Measurements from ENCODE around the gene FGF18. TPM values are rescaled to one million over a fixed set of nuclear protein-coding genes. Genes with fewer than 3 reads are reported as not detected.

The FGF18 gene
- total and polyA plus RNA-seq, 10 of the 15 experiments (the other 5 are each of a cell fraction or from before 2014, with no cell fraction given), result 0.03 to 0.10 (median 0.06) TPM; not detected in 5

- TF ChIP-seq USF2 (IDR thresholded peaks at IDR 0.05; ENCODE audit: borderline replicate concordance, low read depth, low read length), result no peak
- no peak for TF ChIP-seq RELA (IDR thresholded peaks at IDR 0.05; ENCODE audit: borderline replicate concordance, partially characterized antibody)
- no peak for TF ChIP-seq RCOR1 (conservative IDR thresholded peaks at IDR 0.05; ENCODE audit: low read depth, low read length)
- TF ChIP-seq SUZ12 (IDR thresholded peaks at IDR 0.05; ENCODE audit: unreplicated experiment), result no peak
- TF ChIP-seq SMAD5 (IDR thresholded peaks at IDR 0.05; ENCODE audit: low read depth), result no peak
Measured at GRCh38 chr5:171482434-171482730, 62.9 kb downstream of the FGF18 start (continued).

GRCh38 chr5:171483551-171484135, 64.2 kb downstream of the FGF18 start:
- ChIA-PET RAD21 (ENCODE audit: unreplicated experiment) (interaction anchor here (0.8 kb wide), 1 partner anchor 64 kb away, joined by 3 read pairs; the partner anchor contains the start of gene FGF18), CTCF (interaction anchor here (0.7 to 3.1 kb wide), 12 partner anchors 9 to 428 kb away, joined by 3 to 16 read pairs (median 4); no protein-coding TSS in a partner anchor), SMC1A (ENCODE audit: uncharacterized antibody, unreplicated experiment) (interaction anchor here (1.1 to 2.4 kb wide), 3 partner anchors 423 to 428 kb away, joined by 3 to 8 read pairs (median 4); no protein-coding TSS in a partner anchor), POLR2A (no interaction called here)
- WGBS (ENCODE audit: insufficient coverage, insufficient replicate concordance, low lambda C conversion rate, missing lambda C conversion rate), result 41% methylated on average over 21 of the region's 21 CpGs
- ATAC-seq (no peak), DNase-seq (ENCODE audit: low read depth, low spot score) (no peak), FAIRE-seq (no peak)
- Histone ChIP-seq H3K9ac (ENCODE audit: control insufficient read depth, insufficient read depth, low read length) (no peak overlapping the region), H3K79me2 (ENCODE audit: control insufficient read depth, insufficient read depth, low read length) (no peaks in the 10 kb centered on the region), H4K20me1 (ENCODE audit: control insufficient read depth, insufficient read depth) (no peaks in the 10 kb centered on the region), H3K27me3 (replicated peaks in 1 of 2; ENCODE audit: control insufficient read depth in 2 of 2, insufficient read depth in 2 of 2, low read length in 1 of 2) (no peaks in the 10 kb centered on the region; a peak in 3 of 4 replicates), H3K4me2 (ENCODE audit: control insufficient read depth, insufficient read depth) (no peak overlapping the region), H3K27ac (ENCODE audit: control insufficient read depth, insufficient read depth) (no peak overlapping the region), H2AFZ (ENCODE audit: control insufficient read depth, low read depth, low read length) (no peak overlapping the region), H3K9me3 (replicated peaks; ENCODE audit: control insufficient read depth, insufficient read depth, low read length) (no peaks in the 10 kb centered on the region), H3K4me3 (no peak overlapping the region), H3K4me1 (ENCODE audit: control insufficient read depth, insufficient read depth, low read length) (peaks cover 3% of the 10 kb centered on the region), H3K36me3 (ENCODE audit: control insufficient read depth in 2 of 2, insufficient read depth in 2 of 2, low read length in 1 of 2) (no peaks in the 10 kb centered on the region)
- no TSS peak for BruUV-seq (replicated peaks)
- intact Hi-C loops (cut with micrococcal nuclease; ENCODE audit: unreplicated experiment), result loop anchor here (2.0 kb wide), 1 partner anchor 423 kb away; no protein-coding TSS in a partner anchor
- in situ Hi-C loops (cut with MboI), result no loop called here
- no peak for TF ChIP-seq HDAC6 (IDR thresholded peaks at IDR 0.05; ENCODE audit: unreplicated experiment)
- no peak for TF ChIP-seq ZNF384 (IDR thresholded peaks at IDR 0.05; ENCODE audit: borderline replicate concordance, low read depth, low read length)
- TF ChIP-seq NKRF (conservative IDR thresholded peaks at IDR 0.05), result no peak
- no peak for TF ChIP-seq ASH2L (IDR thresholded peaks at IDR 0.05; ENCODE audit: borderline replicate concordance, low read depth)
- no peak for TF ChIP-seq PBX3 (IDR thresholded peaks at IDR 0.05; ENCODE audit: insufficient replicate concordance, low read depth, low read length)
- no peak for TF ChIP-seq REST (IDR thresholded peaks at IDR 0.05; ENCODE audit: low read depth, low read length)
- no peak for TF ChIP-seq ATF7 (IDR thresholded peaks at IDR 0.05; ENCODE audit: low read depth)
- no peak for TF ChIP-seq SPI1 (IDR thresholded peaks at IDR 0.05; ENCODE audit: borderline replicate concordance, insufficient read depth, low read depth, low read length)
- no peak for TF ChIP-seq ZBED1 (IDR thresholded peaks at IDR 0.05; ENCODE audit: borderline replicate concordance)
